ENCODE measurements around the gene CDKL1.
A peak's percentile ranks its signal among the peaks of the same experiment; 100 is the strongest.

CDKL1 gene

DNA sequence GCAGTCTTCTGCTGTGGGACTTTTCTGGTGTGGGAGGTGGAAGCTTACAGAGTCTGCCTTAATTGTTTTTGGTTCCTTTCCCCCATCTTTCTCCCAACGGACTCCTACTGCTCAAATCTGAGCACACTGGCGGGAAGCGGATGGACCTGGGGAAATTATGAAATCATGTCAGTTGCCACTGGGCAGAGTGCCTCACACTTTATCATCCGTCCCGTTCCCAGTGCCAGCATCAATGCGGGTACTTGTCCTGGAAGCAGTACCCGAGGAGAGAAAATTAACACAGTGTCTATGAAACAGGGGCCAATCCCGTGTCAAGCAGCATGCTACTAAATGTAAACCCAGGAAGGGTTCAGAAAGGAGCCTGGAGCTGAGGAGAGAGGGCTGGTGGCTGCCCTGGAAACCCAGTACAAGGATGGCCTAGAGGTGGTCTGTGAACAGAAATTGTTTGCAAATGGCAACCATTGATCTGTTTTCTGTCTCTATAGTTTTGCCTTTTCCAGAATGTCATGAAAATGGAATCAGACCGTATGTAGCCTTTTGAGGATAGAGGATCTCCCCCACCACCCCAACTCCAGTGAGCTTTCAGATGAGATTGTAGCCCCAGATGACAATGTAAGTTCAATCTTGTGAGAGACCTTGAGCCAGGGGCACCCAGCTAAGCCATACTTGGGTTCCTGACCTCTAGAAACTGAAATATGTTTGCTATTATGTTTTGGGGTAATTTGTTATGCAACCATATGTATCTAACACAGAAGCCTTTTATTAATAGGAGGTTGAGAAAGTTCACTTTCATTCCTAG, 908 bp upstream of the CDKL1 start:
- H3K79me2 ChIP-seq (ENCODE audit: control insufficient read depth, low read length), result no peaks in the 10 kb centered on the region
- H4K20me1 ChIP-seq (ENCODE audit: control insufficient read depth, insufficient read depth, low read depth, low read length), result no peaks in the 10 kb centered on the region
- no peaks in the 10 kb centered on the region for H3K9me2 ChIP-seq (replicated peaks; ENCODE audit: control insufficient read depth, low read length)
- no peak for TF ChIP-seq EZH2phosphoT487 (IDR thresholded peaks at IDR 0.05; ENCODE audit: borderline replicate concordance, low read length)
- TF ChIP-seq, protein P1, sequence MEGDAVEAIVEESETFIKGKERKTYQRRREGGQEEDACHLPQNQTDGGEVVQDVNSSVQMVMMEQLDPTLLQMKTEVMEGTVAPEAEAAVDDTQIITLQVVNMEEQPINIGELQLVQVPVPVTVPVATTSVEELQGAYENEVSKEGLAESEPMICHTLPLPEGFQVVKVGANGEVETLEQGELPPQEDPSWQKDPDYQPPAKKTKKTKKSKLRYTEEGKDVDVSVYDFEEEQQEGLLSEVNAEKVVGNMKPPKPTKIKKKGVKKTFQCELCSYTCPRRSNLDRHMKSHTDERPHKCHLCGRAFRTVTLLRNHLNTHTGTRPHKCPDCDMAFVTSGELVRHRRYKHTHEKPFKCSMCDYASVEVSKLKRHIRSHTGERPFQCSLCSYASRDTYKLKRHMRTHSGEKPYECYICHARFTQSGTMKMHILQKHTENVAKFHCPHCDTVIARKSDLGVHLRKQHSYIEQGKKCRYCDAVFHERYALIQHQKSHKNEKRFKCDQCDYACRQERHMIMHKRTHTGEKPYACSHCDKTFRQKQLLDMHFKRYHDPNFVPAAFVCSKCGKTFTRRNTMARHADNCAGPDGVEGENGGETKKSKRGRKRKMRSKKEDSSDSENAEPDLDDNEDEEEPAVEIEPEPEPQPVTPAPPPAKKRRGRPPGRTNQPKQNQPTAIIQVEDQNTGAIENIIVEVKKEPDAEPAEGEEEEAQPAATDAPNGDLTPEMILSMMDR (IDR thresholded peaks at IDR 0.05; ENCODE audit: low read depth, low read length, poor library complexity, severe bottlenecking), result no peak
- H3K36me3 ChIP-seq (ENCODE audit: control insufficient read depth, low read length), result no peaks in the 10 kb centered on the region
- peak overlapping the region; percentile 79 for H3K4me3 ChIP-seq (ENCODE audit: low read length)
- peak overlapping the region; percentile 73 for H3K4me2 ChIP-seq (ENCODE audit: low read length)
- no peak overlapping the region for H3K27ac ChIP-seq (ENCODE audit: low read depth, low read length)
- H3F3A ChIP-seq (ENCODE audit: control insufficient read depth, insufficient read depth), result peaks cover 6% of the 10 kb centered on the region
- no peaks in the 10 kb centered on the region for H3K9me3 ChIP-seq (ENCODE audit: control insufficient read depth, insufficient read depth, low read length)
- H3K4me1 ChIP-seq (ENCODE audit: control insufficient read depth, low read length), result peaks cover 28% of the 10 kb centered on the region
- H3K27me3 ChIP-seq (ENCODE audit: control insufficient read depth, low read length), result no peaks in the 10 kb centered on the region

GRCh38 chr14:50395448-50395847, 1.2 kb downstream of the CDKL1 start:
- Histone ChIP-seq H3K9me2 (replicated peaks; ENCODE audit: control insufficient read depth, low read length) (no peaks in the 10 kb centered on the region), H3K4me2 (ENCODE audit: low read length) (peak overlapping the region; percentile 73; the same call in 1 of the 2 replicates), H3K4me3 (ENCODE audit: low read length) (peak overlapping the region; percentile 79; the same call in 1 of the 2 replicates), H3K9me3 (ENCODE audit: control insufficient read depth, insufficient read depth, low read length) (no peaks in the 10 kb centered on the region), H3K27ac (ENCODE audit: low read depth, low read length) (no peak overlapping the region), H3K36me3 (ENCODE audit: control insufficient read depth, low read length) (no peaks in the 10 kb centered on the region), H4K20me1 (ENCODE audit: control insufficient read depth, insufficient read depth, low read depth, low read length) (no peaks in the 10 kb centered on the region), H3F3A (ENCODE audit: control insufficient read depth, insufficient read depth) (peaks cover 6% of the 10 kb centered on the region), H3K27me3 (ENCODE audit: control insufficient read depth, low read length) (no peaks in the 10 kb centered on the region), H3K4me1 (ENCODE audit: control insufficient read depth, low read length) (peaks cover 28% of the 10 kb centered on the region), H3K79me2 (ENCODE audit: control insufficient read depth, low read length) (no peaks in the 10 kb centered on the region)
- TF ChIP-seq EZH2phosphoT487 (IDR thresholded peaks at IDR 0.05; ENCODE audit: borderline replicate concordance, low read length), result no peak
- TF ChIP-seq, protein P1 (IDR thresholded peaks at IDR 0.05; ENCODE audit: low read depth, low read length, poor library complexity, severe bottlenecking), result no peak

GRCh38 chr14:50394713-50395112, 2.0 kb downstream of the CDKL1 start:
- no peaks in the 10 kb centered on the region for H3K36me3 ChIP-seq (ENCODE audit: control insufficient read depth, low read length)
- H3F3A ChIP-seq (ENCODE audit: control insufficient read depth, insufficient read depth), result peaks cover 6% of the 10 kb centered on the region
- H3K4me3 ChIP-seq (ENCODE audit: low read length), result no peak overlapping the region
- no peaks in the 10 kb centered on the region for H3K27me3 ChIP-seq (ENCODE audit: control insufficient read depth, low read length)
- TF ChIP-seq, protein P1 (IDR thresholded peaks at IDR 0.05; ENCODE audit: low read depth, low read length, poor library complexity, severe bottlenecking), result no peak
- no peak for TF ChIP-seq EZH2phosphoT487 (IDR thresholded peaks at IDR 0.05; ENCODE audit: borderline replicate concordance, low read length)
- peaks cover 25% of the 10 kb centered on the region for H3K4me1 ChIP-seq (ENCODE audit: control insufficient read depth, low read length)
- H3K9me2 ChIP-seq (replicated peaks; ENCODE audit: control insufficient read depth, low read length), result no peaks in the 10 kb centered on the region
- no peak overlapping the region for H3K4me2 ChIP-seq (ENCODE audit: low read length)
- no peaks in the 10 kb centered on the region for H3K79me2 ChIP-seq (ENCODE audit: control insufficient read depth, low read length)
- no peaks in the 10 kb centered on the region for H3K9me3 ChIP-seq (ENCODE audit: control insufficient read depth, insufficient read depth, low read length)
- H3K27ac ChIP-seq (ENCODE audit: low read depth, low read length), result no peak overlapping the region
- no peaks in the 10 kb centered on the region for H4K20me1 ChIP-seq (ENCODE audit: control insufficient read depth, insufficient read depth, low read depth, low read length)
